ENCODE results near the gene EPHA4. TPM values are rescaled to one million over a fixed set of nuclear protein-coding genes. Genes with fewer than 3 reads are reported as not detected.
A peak's percentile ranks its signal among the peaks of the same experiment; 100 is the strongest.

EPHA4 gene
- total and polyA plus RNA-seq, 2 of the 4 experiments (the other 2 are of a cell fraction) = 36.9 to 132 TPM

- Histone ChIP-seq H3K79me1 (ENCODE audit: low read depth in 1 of 2, low read length in 2 of 2) (peaks cover 14 to 16% of the 10 kb centered on the region in 2 experiments), H2BK15ac (ENCODE audit: low read depth, low read length) (no peak overlapping the region), H3K9me3 (ENCODE audit: control insufficient read depth, insufficient read depth, low read length) (no peaks in the 10 kb centered on the region), H3K4me2 (ENCODE audit: low read depth, low read length) (no peak overlapping the region), H3K27ac (ENCODE audit: insufficient read depth, low read length) (no peak overlapping the region), H3K9me1 (ENCODE audit: insufficient read depth, low read length) (peaks cover 13% of the 10 kb centered on the region; the same call in 1 of the 2 replicates), H2BK20ac (ENCODE audit: low read depth, low read length) (no peak overlapping the region), H2AK9ac (replicated peaks; ENCODE audit: low read depth, low read length, poor library complexity) (no peak overlapping the region), H3K23ac (ENCODE audit: low read depth, low read length) (no peak overlapping the region), H4K8ac (ENCODE audit: low read depth in 2 of 2, low read length in 2 of 2) (no peak overlapping the region), H3K14ac (replicated peaks; ENCODE audit: low read depth, low read length) (no peak overlapping the region), H3K27me3 (ENCODE audit: control insufficient read depth, insufficient read depth, low read length) (no peaks in the 10 kb centered on the region), H3K56ac (ENCODE audit: extremely low read depth, insufficient read depth, low read length) (no peak overlapping the region), H3K18ac (ENCODE audit: low read depth, low read length) (no peak overlapping the region), H4K5ac (ENCODE audit: low read depth, low read length) (no peak overlapping the region), H3K4me1 (ENCODE audit: control insufficient read depth, insufficient read depth, low read length) (peaks cover 11% of the 10 kb centered on the region), H2AFZ (replicated peaks; ENCODE audit: low read length, poor library complexity) (no peak overlapping the region), H3K4me3 (ENCODE audit: insufficient read depth, low read depth, low read length) (no peak overlapping the region), H3K4ac (ENCODE audit: low read depth, low read length) (no peak overlapping the region), H2BK5ac (ENCODE audit: low read depth, low read length, poor library complexity, severe bottlenecking) (no peak overlapping the region), H2AK5ac (ENCODE audit: low read depth, low read length) (peak overlapping the region; percentile 5; the same call in 1 of the 2 replicates), H4K20me1 (ENCODE audit: insufficient read depth, low read length) (0 out of 2 replicates have a peak, but pooled peaks cover 5% of the 10 kb centered on the region), H4K91ac (ENCODE audit: insufficient read depth, low read depth, low read length) (no peak overlapping the region), H2BK120ac (ENCODE audit: low read depth, low read length) (no peak overlapping the region), H3K36me3 (ENCODE audit: control insufficient read depth, insufficient read depth, low read length) (peaks cover 3% of the 10 kb centered on the region), H3K9ac (ENCODE audit: low read depth, low read length) (no peak overlapping the region)
- in situ Hi-C loops (cut with MboI; ENCODE audit: low sequenced_read_pairs) = no loop called here
- ChIA-PET POLR2A (ENCODE audit: unreplicated experiment) (no interaction called here), CTCF (no interaction called here)
- DNase-seq (no peak), ATAC-seq (ENCODE audit: low read depth) (no peak)
- intact Hi-C loops (cut with micrococcal nuclease) = no loop called here
- BruUV-seq (replicated peaks) = no TSS peak
- no CpG with 5 or more reads among the region's 3 CpGs for WGBS, 2 experiments (ENCODE audit: extremely low coverage in 2 of 2, insufficient read length in 1 of 2)
- dilution Hi-C loops (cut with HindIII; ENCODE audit: low sequenced_read_pairs, unreplicated experiment) = no loop called here
- TF ChIP-seq NFE2L2 (IDR thresholded peaks at IDR 0.05; ENCODE audit: low read depth, low read length) (no peak), CHD1 (IDR thresholded peaks at IDR 0.05; ENCODE audit: low read depth, low read length) (no peak), BHLHE40 (IDR thresholded peaks at IDR 0.05; ENCODE audit: low read depth, low read length) (no peak), MXI1 (IDR thresholded peaks at IDR 0.05; ENCODE audit: borderline replicate concordance, low read depth, low read length) (no peak), RCOR1 (IDR thresholded peaks at IDR 0.05; ENCODE audit: insufficient replicate concordance, low read length) (no peak), SMC3 (IDR thresholded peaks at IDR 0.05; ENCODE audit: low read depth, low read length) (no peak)
Observed at GRCh38 chr2:221521233-221521845, 50.8 kb downstream of the EPHA4 start.
